GM12872 (cell line): ENCODE data around the gene ADAM12.

ENCODE experiments used
- CTCF ChIP-seq: IDR thresholded peaks from 3 replicates; pipeline ENCODE4 v1.5.1; 2011; ENCODE audit warnings: low read depth, mild to moderate bottlenecking, low read length, moderate library complexity; ENCODE audit not compliant: insufficient read depth

ADAM12 gene

GRCh38 chr10:126210051-126210651 is 178.1 kb downstream of the ADAM12 start:
- no peak for TF ChIP-seq CTCF

- no peak for TF ChIP-seq CTCF
Measured at GRCh38 chr10:126209451-126209850, 178.8 kb downstream of the ADAM12 start.

- TF ChIP-seq CTCF: no peak
Measured at GRCh38 chr10:126208726-126209302, 179.5 kb downstream of the ADAM12 start.

- TF ChIP-seq CTCF: no peak
Measured at GRCh38 chr10:126207851-126208250, 180.4 kb downstream of the ADAM12 start.

- no peak for TF ChIP-seq CTCF
Measured at GRCh38 chr10:126207313-126207771, 180.9 kb downstream of the ADAM12 start.

GRCh38 chr10:126205486-126206205 is 182.6 kb downstream of the ADAM12 start:
- no peak for TF ChIP-seq CTCF

- no peak for TF ChIP-seq CTCF
Measured at GRCh38 chr10:126204320-126204719, 184.0 kb downstream of the ADAM12 start.
